Measurements from ENCODE around the gene TRAF3IP1. TPM values are rescaled to one million over a fixed set of nuclear protein-coding genes. Genes with fewer than 3 reads are reported as not detected.

The TRAF3IP1 gene
- total and polyA plus RNA-seq, 2 donors: 2.7 to 5.1 TPM

DNA sequence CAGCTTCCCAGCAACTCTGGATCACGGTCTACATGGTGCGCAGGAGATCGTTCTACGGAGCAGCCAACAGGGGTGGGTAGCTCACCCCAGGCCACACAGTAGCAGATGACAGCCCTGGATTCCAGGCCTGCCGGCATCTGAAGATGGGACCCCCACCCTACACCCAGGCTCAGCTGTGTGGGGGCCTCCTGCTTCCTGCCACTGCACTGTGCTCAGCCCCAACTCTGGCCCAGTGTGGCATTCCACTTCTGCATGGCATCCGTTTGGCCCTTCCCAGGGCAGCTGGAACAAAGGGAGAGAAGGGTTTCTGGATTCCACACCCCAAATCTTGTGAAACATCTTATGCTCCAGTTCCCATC is 41.0 kb upstream of the TRAF3IP1 start:
- no peak for DNase-seq (ENCODE audit: low read depth in 6 of 9, low spot score in 9 of 9)
- no peaks in the 10 kb centered on the region for H3K9me3 ChIP-seq (ENCODE audit: control insufficient read depth in 2 of 2, insufficient read depth in 1 of 2, low read length in 1 of 2)
- no peaks in the 10 kb centered on the region for H3K27me3 ChIP-seq (ENCODE audit: control insufficient read depth in 2 of 2, insufficient read depth in 1 of 2, low read length in 1 of 2)
- 99% methylated on average over 6 of the region's 6 CpGs for WGBS
- H3K4me3 ChIP-seq (ENCODE audit: low read length in 2 of 2): no peak overlapping the region
- peaks cover 16 to 18% of the 10 kb centered on the region in 2 donors for H3K36me3 ChIP-seq (ENCODE audit: control insufficient read depth in 2 of 2, insufficient read depth in 2 of 2, low read length in 1 of 2)
- H3K27ac ChIP-seq (ENCODE audit: low read depth in 1 of 2, low read length in 1 of 2): no peak overlapping the region
- H3K4me1 ChIP-seq (ENCODE audit: control insufficient read depth in 2 of 2, insufficient read depth in 2 of 2, low read length in 2 of 2): no peaks in the 10 kb centered on the region

DNA sequence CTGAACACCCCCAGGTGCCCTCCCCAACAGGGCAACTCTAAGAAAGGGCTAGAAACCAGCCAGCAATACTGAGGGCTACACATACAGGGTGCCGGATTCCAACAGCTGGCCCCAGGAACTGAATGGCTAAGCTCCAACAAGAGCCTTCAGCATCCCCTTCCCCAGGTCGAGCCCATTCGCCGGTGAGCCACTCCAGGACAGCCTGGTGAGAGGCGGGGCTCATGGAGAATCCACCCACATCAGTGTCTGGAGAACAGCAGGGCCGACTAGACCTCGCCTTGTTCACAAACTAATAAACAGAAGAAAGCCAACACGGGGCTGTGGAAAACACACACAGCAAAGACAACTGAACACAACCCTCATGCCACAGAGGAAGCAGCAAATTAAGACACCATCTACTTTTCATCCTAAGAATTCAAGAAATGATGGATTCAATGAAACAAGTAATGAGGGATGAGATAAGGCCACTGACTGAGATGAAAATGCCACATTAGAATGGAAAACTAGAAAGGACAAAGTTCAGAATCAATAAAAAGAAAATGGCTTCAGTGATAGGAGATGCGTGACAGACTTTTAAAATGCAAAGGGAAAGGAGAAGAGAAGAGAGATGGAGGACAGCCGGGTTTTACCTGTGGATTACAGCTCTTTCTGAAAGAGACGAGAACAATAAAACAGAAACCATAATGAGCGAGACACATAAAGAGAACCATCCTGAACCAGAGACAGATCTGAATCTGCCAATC is 40.1 kb upstream of the TRAF3IP1 start:
- H3K27me3 ChIP-seq (ENCODE audit: control insufficient read depth in 2 of 2, insufficient read depth in 1 of 2, low read length in 1 of 2): no peaks in the 10 kb centered on the region
- H3K4me1 ChIP-seq (ENCODE audit: control insufficient read depth in 2 of 2, insufficient read depth in 2 of 2, low read length in 2 of 2): no peaks in the 10 kb centered on the region
- H3K27ac ChIP-seq (ENCODE audit: low read depth in 1 of 2, low read length in 1 of 2): no peak overlapping the region
- WGBS: 97% methylated on average over 12 of the region's 12 CpGs
- peaks cover 9 to 10% of the 10 kb centered on the region in 2 donors for H3K36me3 ChIP-seq (ENCODE audit: control insufficient read depth in 2 of 2, insufficient read depth in 2 of 2, low read length in 1 of 2)
- no peaks in the 10 kb centered on the region for H3K9me3 ChIP-seq (ENCODE audit: control insufficient read depth in 2 of 2, insufficient read depth in 1 of 2, low read length in 1 of 2)
- no peak overlapping the region for H3K4me3 ChIP-seq (ENCODE audit: low read length in 2 of 2)
- no peak for DNase-seq (ENCODE audit: low read depth in 6 of 9, low spot score in 9 of 9)

DNA sequence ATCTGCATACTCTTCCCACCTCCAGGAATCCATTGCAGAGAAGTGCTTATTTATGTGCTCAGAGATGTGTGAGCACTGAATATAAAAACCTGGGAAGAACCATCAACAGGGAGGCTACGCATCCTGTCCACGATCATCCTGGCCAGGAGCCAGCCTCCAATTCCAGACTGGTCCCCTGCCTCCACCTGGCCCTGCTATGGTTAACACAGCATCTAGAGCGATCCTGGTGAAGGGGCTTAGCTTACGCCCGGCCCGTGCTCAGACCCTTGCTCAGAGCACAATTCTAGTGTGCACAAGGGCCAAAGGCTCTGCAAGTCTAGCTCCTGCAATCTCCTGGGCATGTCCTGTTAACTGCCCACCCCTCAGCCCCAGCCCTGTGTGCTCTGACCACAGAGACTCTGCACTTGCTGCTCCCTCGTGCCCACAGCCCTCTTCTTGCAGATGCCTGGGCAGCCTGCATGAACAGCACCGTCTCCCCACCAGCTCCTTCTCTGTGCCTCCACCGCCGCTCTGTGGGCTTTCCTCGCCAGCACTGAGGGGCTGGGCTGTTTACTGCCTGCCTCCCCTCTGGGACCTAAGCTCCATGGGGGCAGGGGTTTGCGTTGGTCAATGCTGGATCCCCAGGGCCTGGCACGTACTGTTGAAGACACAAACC is 38.4 kb upstream of the TRAF3IP1 start:
- Histone ChIP-seq H3K27ac (ENCODE audit: low read depth in 1 of 2, low read length in 1 of 2) (no peak overlapping the region), H3K4me1 (ENCODE audit: control insufficient read depth in 2 of 2, insufficient read depth in 2 of 2, low read length in 2 of 2) (peaks cover 0 to 5% of the 10 kb centered on the region in 2 donors), H3K4me3 (ENCODE audit: low read length in 2 of 2) (no peak overlapping the region), H3K27me3 (ENCODE audit: control insufficient read depth in 2 of 2, insufficient read depth in 1 of 2, low read length in 1 of 2) (no peaks in the 10 kb centered on the region), H3K9me3 (ENCODE audit: control insufficient read depth in 2 of 2, insufficient read depth in 1 of 2, low read length in 1 of 2) (no peaks in the 10 kb centered on the region), H3K36me3 (ENCODE audit: control insufficient read depth in 2 of 2, insufficient read depth in 2 of 2, low read length in 1 of 2) (peaks cover 0 to under 1% of the 10 kb centered on the region in 2 donors)
- 96% methylated on average over 13 of the region's 13 CpGs for WGBS
- no peak for DNase-seq (ENCODE audit: low read depth in 6 of 9, low spot score in 9 of 9)

DNA sequence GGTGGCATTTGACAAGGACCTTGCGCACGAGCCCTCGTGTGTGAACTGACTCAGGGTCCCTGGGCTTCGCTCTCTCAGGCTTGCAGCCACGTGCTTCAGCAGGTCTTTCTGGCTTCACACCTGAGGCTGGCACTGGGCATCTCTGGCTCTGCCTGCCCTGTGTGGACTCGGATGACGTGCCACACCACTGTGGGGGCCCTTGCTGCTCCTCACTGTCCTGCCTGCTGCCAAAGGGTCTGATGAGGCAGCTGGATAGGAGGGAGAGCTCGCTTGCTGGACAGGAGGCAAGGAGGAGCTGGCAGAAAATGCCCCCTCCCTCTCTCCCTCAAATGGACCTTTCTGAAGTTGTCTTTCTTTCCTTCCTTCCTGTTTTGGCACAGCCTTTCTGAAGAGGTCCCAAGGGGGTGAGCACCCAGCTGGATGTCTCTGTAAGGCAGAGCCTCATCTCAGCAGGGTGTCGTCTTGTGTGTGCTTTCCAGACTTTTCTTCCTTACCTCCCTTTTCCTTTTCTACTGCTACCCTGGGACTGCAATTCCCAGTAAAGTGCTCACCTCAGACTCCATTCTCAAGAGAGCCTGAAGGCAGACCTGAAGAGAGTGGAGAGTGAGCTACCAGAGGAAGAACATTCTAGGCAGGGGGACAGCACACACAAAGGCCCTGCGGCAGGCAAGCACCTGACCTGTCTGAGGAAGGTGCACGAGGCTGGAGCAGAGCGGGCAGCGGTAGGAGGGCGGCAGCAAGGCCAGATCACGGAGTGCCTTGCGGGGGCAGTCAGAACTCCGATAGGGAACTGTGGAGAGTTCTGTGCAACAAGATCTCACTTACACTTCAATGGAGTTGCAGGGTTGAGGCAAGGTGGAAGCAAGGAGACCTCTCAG is 37.2 kb upstream of the TRAF3IP1 start:
- 96% methylated on average over 17 of the region's 17 CpGs for WGBS
- no peak for DNase-seq (ENCODE audit: low read depth in 6 of 9, low spot score in 9 of 9)
- Histone ChIP-seq H3K9me3 (ENCODE audit: control insufficient read depth in 2 of 2, insufficient read depth in 1 of 2, low read length in 1 of 2) (no peaks in the 10 kb centered on the region), H3K4me1 (ENCODE audit: control insufficient read depth in 2 of 2, insufficient read depth in 2 of 2, low read length in 2 of 2) (peaks cover 10 to 15% of the 10 kb centered on the region in 2 donors), H3K27me3 (ENCODE audit: control insufficient read depth in 2 of 2, insufficient read depth in 1 of 2, low read length in 1 of 2) (peaks cover 0 to 5% of the 10 kb centered on the region in 2 donors), H3K36me3 (ENCODE audit: control insufficient read depth in 2 of 2, insufficient read depth in 2 of 2, low read length in 1 of 2) (no peaks in the 10 kb centered on the region), H3K27ac (ENCODE audit: low read depth in 1 of 2, low read length in 1 of 2) (no peak overlapping the region), H3K4me3 (ENCODE audit: low read length in 2 of 2) (no peak overlapping the region)

DNA sequence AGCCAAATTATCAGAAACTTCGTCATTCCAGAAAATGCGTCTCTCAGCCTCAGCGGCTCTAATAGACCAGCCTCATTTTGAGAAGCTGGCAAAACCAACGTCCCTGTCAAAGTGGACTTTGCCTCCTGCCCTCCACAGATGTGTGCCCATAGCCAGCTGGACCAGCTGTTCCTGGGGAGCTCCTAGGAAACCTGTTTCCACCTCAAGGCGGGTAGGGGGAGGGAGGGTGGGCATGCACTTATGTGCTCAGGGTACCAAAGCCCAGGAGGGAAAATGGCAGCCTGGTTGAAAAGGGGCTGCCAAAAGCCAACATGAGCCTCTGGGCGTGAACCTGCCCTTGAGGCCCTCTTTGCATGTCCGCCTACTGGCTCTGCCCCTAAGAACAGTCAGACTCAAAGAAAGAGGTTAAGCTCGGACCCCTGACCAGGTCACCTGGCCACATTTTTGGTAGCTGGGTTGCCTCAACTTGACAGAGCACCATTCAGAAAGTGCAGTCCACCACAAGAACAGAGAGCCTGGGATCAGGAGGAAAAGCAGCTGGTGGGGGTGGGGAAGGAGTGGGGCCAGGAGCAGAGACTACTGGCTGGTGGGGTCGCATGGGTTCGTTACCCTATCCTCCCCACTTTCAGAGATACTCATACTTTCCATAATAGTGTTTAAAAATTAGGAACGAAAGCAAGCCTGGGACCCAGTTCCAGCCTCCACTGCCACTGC is 35.4 kb upstream of the TRAF3IP1 start:
- Histone ChIP-seq H3K4me1 (ENCODE audit: control insufficient read depth in 2 of 2, insufficient read depth in 2 of 2, low read length in 2 of 2) (peaks cover 10 to 25% of the 10 kb centered on the region in 2 donors), H3K9me3 (ENCODE audit: control insufficient read depth in 2 of 2, insufficient read depth in 1 of 2, low read length in 1 of 2) (no peaks in the 10 kb centered on the region), H3K36me3 (ENCODE audit: control insufficient read depth in 2 of 2, insufficient read depth in 2 of 2, low read length in 1 of 2) (no peaks in the 10 kb centered on the region), H3K27me3 (ENCODE audit: control insufficient read depth in 2 of 2, insufficient read depth in 1 of 2, low read length in 1 of 2) (peaks cover 0 to 7% of the 10 kb centered on the region in 2 donors), H3K27ac (ENCODE audit: low read depth in 1 of 2, low read length in 1 of 2) (no peak overlapping the region), H3K4me3 (ENCODE audit: low read length in 2 of 2) (no peak overlapping the region)
- DNase-seq (ENCODE audit: low read depth in 6 of 9, low spot score in 9 of 9): no peak
- WGBS: 98% methylated on average over 11 of the region's 11 CpGs

DNA sequence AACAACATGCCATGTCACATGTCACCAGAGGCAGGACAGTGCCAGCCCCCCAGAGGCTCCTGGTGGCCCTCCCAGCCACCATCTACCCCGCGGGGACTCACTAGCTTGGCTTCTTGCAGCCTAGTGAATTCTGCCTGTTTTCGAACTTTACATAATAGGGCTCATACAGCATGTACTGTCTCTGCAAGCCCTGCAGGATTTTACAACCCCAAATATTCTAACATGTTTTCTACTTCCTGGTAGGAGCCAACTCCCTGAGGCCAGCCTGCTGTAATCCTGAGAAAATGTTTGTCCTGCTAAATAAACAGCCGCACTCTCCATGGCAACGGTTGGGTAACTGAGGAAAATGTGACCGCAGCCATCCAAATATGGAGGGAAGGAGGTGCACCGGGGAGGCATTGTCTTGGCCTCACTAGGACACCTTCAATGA is 34.6 kb upstream of the TRAF3IP1 start:
- Histone ChIP-seq H3K4me1 (ENCODE audit: control insufficient read depth in 2 of 2, insufficient read depth in 2 of 2, low read length in 2 of 2) (peaks cover 10 to 28% of the 10 kb centered on the region in 2 donors), H3K36me3 (ENCODE audit: control insufficient read depth in 2 of 2, insufficient read depth in 2 of 2, low read length in 1 of 2) (no peaks in the 10 kb centered on the region), H3K9me3 (ENCODE audit: control insufficient read depth in 2 of 2, insufficient read depth in 1 of 2, low read length in 1 of 2) (no peaks in the 10 kb centered on the region), H3K27me3 (ENCODE audit: control insufficient read depth in 2 of 2, insufficient read depth in 1 of 2, low read length in 1 of 2) (peaks cover 0 to 7% of the 10 kb centered on the region in 2 donors), H3K4me3 (ENCODE audit: low read length in 2 of 2) (no peak overlapping the region), H3K27ac (ENCODE audit: low read depth in 1 of 2, low read length in 1 of 2) (no peak overlapping the region)
- DNase-seq (ENCODE audit: low read depth in 6 of 9, low spot score in 9 of 9): no peak
- WGBS: 90% methylated on average over 7 of the region's 7 CpGs

DNA sequence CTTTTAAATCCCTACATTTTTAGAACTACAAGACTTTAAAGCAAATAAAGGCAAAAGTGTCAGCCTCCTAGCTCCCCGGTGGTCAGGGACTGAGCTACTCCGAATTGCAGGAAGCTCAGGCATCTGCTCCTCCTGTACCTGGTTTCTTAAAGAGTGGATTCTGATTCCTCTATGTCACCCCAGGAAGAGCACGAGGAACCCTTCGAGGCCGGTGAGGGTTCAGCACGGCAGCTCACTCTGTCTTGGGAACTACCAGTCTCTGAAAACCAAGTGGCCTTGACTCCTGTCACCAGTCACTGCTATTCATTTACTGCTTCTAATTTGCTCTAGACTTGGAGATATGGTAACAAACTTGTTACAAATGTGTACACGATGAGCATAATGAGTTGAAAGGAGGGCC is 34.2 kb upstream of the TRAF3IP1 start:
- no peak overlapping the region for H3K4me3 ChIP-seq (ENCODE audit: low read length in 2 of 2)
- H3K27me3 ChIP-seq (ENCODE audit: control insufficient read depth in 2 of 2, insufficient read depth in 1 of 2, low read length in 1 of 2): peaks cover 0 to 9% of the 10 kb centered on the region in 2 donors
- DNase-seq (ENCODE audit: low read depth in 6 of 9, low spot score in 9 of 9): no peak
- 95% methylated on average over 7 of the region's 7 CpGs for WGBS
- no peaks in the 10 kb centered on the region for H3K36me3 ChIP-seq (ENCODE audit: control insufficient read depth in 2 of 2, insufficient read depth in 2 of 2, low read length in 1 of 2)
- H3K27ac ChIP-seq (ENCODE audit: low read depth in 1 of 2, low read length in 1 of 2): peak overlapping the region; percentile 6 to 30
- H3K4me1 ChIP-seq (ENCODE audit: control insufficient read depth in 2 of 2, insufficient read depth in 2 of 2, low read length in 2 of 2): peaks cover 10 to 28% of the 10 kb centered on the region in 2 donors
- no peaks in the 10 kb centered on the region for H3K9me3 ChIP-seq (ENCODE audit: control insufficient read depth in 2 of 2, insufficient read depth in 1 of 2, low read length in 1 of 2)

DNA sequence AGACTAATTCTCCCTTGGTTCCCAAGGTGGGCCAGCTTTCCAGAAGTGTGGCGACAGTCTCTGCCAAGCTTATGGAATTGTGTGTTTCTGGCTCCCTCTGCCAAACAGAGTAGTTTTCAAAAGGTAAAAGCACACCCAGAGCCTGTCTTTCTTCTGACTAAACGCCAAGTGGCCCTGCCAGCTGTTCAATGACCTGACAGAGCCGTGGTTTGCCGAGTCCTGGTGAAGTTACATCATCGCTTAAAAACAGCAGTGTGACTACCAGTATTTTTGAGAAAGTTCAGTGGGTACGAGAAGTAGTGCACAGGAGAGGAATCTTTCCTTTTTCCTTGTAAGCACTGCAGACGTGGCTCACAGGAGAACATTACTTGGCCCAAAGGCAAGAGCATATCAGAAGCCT is 33.8 kb upstream of the TRAF3IP1 start:
- WGBS: 93% methylated on average over 7 of the region's 7 CpGs
- Histone ChIP-seq H3K4me1 (ENCODE audit: control insufficient read depth in 2 of 2, insufficient read depth in 2 of 2, low read length in 2 of 2) (peaks cover 10 to 28% of the 10 kb centered on the region in 2 donors), H3K36me3 (ENCODE audit: control insufficient read depth in 2 of 2, insufficient read depth in 2 of 2, low read length in 1 of 2) (no peaks in the 10 kb centered on the region), H3K27me3 (ENCODE audit: control insufficient read depth in 2 of 2, insufficient read depth in 1 of 2, low read length in 1 of 2) (peaks cover 0 to 9% of the 10 kb centered on the region in 2 donors), H3K27ac (ENCODE audit: low read depth in 1 of 2, low read length in 1 of 2) (peak overlapping the region in 1 of 2 donors; percentile 6), H3K9me3 (ENCODE audit: control insufficient read depth in 2 of 2, insufficient read depth in 1 of 2, low read length in 1 of 2) (no peaks in the 10 kb centered on the region), H3K4me3 (ENCODE audit: low read length in 2 of 2) (no peak overlapping the region)
- DNase-seq (ENCODE audit: low read depth in 6 of 9, low spot score in 9 of 9): no peak

All from thymus (tissue), 11 donors.